Bronchial smooth muscle cell (primary cell): ENCODE results near the gene KRTAP10-11. TPM values are rescaled to one million over a fixed set of nuclear protein-coding genes. Genes with fewer than 3 reads are reported as not detected.

Experiments
- total RNA-seq: library from RNA; depleted of rRNA; stranded (reverse); fragments of >200 nt; gene quantifications from 2 replicates; pipeline ENCODE4 v1.2.1, GENCODE V29; 2014

KRTAP10-11 gene
- total RNA-seq, result not detected in 2 replicates

GRCh38 chr21:44646366-44647221 is at the start of gene KRTAP10-11:
KRTAP10-11 (plus strand) TSS chr21:44646414; CDS start chr21:44646459, 45 bp downstream.

GRCh38 chr21:44600118-44600978 is 45.9 kb upstream of the KRTAP10-11 start, which contains the start of gene KRTAP10-7:
KRTAP10-7 (plus strand) TSS chr21:44600597; CDS start chr21:44600622, 25 bp downstream.

GRCh38 chr21:44612029-44612486 is 34.2 kb upstream of the KRTAP10-11 start, which contains the start of gene KRTAP10-8:
KRTAP10-8 (plus strand) TSS chr21:44612079; CDS start chr21:44612101, 22 bp downstream.

GRCh38 chr21:44626673-44627143 is 19.5 kb upstream of the KRTAP10-11 start, which contains the start of gene KRTAP10-9:
KRTAP10-9 (plus strand) TSS chr21:44627093; CDS start chr21:44627172, 79 bp downstream.

GRCh38 chr21:44637018-44637850 is 9.0 kb upstream of the KRTAP10-11 start, which contains the start of gene KRTAP10-10:
KRTAP10-10 (plus strand) TSS chr21:44637356; CDS start chr21:44637418, 62 bp downstream.

GRCh38 chr21:44654576-44655175 is 8.5 kb downstream of the KRTAP10-11 start, which contains the start of gene KRTAP12-4:
KRTAP12-4 (minus strand) TSS chr21:44654659; CDS start chr21:44654614, 45 bp downstream.

GRCh38 chr21:44657635-44658540 is 11.7 kb downstream of the KRTAP10-11 start, which contains the start of gene KRTAP12-3:
KRTAP12-3 (plus strand) TSS chr21:44657932; CDS start chr21:44657980, 48 bp downstream.

GRCh38 chr21:44666401-44667320 is 20.4 kb downstream of the KRTAP10-11 start, which contains the start of gene KRTAP12-2:
KRTAP12-2 (minus strand) TSS chr21:44666927; CDS start chr21:44666886, 41 bp downstream.

GRCh38 chr21:44681861-44682579 is 35.8 kb downstream of the KRTAP10-11 start, which contains the start of gene KRTAP12-1:
KRTAP12-1 (minus strand) TSS chr21:44682163; CDS start chr21:44682123, 40 bp downstream.

Other genes with a start within 250 kb of the KRTAP10-11 start
- under 0.01 TPM in 2 replicates for gene LRRC3, start 190.9 kb upstream of the KRTAP10-11 start, total RNA-seq
- not detected in 2 replicates for gene KRTAP10-1, start 106.2 kb upstream of the KRTAP10-11 start, total RNA-seq
- not detected in 2 replicates for gene KRTAP10-2, start 94.9 kb upstream of the KRTAP10-11 start, total RNA-seq
- not detected in 2 replicates for gene KRTAP10-3, start 87.6 kb upstream of the KRTAP10-11 start, total RNA-seq
- gene KRTAP10-4, start 72.7 kb upstream of the KRTAP10-11 start, total RNA-seq, result not detected in 2 replicates
- gene KRTAP10-5, start 65.8 kb upstream of the KRTAP10-11 start, total RNA-seq, result not detected in 2 replicates
- not detected in 2 replicates for gene KRTAP10-6, start 53.9 kb upstream of the KRTAP10-11 start, total RNA-seq
- gene KRTAP10-7, start 45.8 kb upstream of the KRTAP10-11 start, total RNA-seq, result not detected in 2 replicates
- not detected in 2 replicates for gene KRTAP10-8, start 34.3 kb upstream of the KRTAP10-11 start, total RNA-seq
- not detected in 2 replicates for gene KRTAP10-9, start 19.3 kb upstream of the KRTAP10-11 start, total RNA-seq
- gene KRTAP10-10, start 9.1 kb upstream of the KRTAP10-11 start, total RNA-seq, result not detected in 2 replicates
- gene KRTAP12-4, start 8.2 kb downstream of the KRTAP10-11 start, total RNA-seq, result not detected in 2 replicates
- not detected in 2 replicates for gene KRTAP12-3, start 11.5 kb downstream of the KRTAP10-11 start, total RNA-seq
- gene KRTAP12-2, start 20.5 kb downstream of the KRTAP10-11 start, total RNA-seq, result not detected in 2 replicates
- not detected in 2 replicates for gene KRTAP12-1, start 35.7 kb downstream of the KRTAP10-11 start, total RNA-seq
- not detected in 2 replicates for gene KRTAP10-12, start 50.8 kb downstream of the KRTAP10-11 start, total RNA-seq
- not detected in 2 replicates for gene TSPEAR, start 65.2 kb downstream of the KRTAP10-11 start, total RNA-seq
- 41.8 and 55.8 TPM in 2 replicates for gene UBE2G2, start 155.4 kb downstream of the KRTAP10-11 start, total RNA-seq
- gene SUMO3, start 171.6 kb downstream of the KRTAP10-11 start, total RNA-seq, result 71.7 and 77.9 TPM in 2 replicates
- gene PTTG1IP, start 227.3 kb downstream of the KRTAP10-11 start, total RNA-seq, result 146 and 185 TPM in 2 replicates